GM15510 (cell line): ENCODE results near the gene FECH.

Source experiments
- POLR2A ChIP-seq: IDR thresholded peaks from 3 replicates; pipeline ENCODE4 v1.6.1; 2011; ENCODE audit warnings: borderline replicate concordance; ENCODE audit not compliant: insufficient read length; ENCODE audit errors: extremely low read depth

FECH gene

DNA sequence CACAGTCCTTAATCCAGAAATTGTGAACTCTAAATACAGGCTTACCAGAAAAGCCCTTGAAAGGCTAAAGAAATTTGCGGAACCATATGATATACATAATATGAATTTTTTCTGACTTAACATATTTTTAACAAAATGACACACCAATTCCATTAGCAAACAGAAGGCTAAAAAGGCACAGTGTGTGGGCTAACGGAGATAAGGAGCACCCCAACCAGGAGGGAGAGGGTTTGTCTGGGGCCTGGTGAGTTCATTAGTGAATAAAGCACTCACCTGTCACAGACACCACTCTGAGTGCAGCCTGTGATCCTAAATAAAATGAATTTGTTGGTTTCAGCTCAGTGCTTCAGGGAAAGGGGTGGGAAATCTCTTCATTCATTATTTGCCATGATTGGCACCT is 2.7 kb upstream of the FECH start:
- TF ChIP-seq POLR2A: no peak

DNA sequence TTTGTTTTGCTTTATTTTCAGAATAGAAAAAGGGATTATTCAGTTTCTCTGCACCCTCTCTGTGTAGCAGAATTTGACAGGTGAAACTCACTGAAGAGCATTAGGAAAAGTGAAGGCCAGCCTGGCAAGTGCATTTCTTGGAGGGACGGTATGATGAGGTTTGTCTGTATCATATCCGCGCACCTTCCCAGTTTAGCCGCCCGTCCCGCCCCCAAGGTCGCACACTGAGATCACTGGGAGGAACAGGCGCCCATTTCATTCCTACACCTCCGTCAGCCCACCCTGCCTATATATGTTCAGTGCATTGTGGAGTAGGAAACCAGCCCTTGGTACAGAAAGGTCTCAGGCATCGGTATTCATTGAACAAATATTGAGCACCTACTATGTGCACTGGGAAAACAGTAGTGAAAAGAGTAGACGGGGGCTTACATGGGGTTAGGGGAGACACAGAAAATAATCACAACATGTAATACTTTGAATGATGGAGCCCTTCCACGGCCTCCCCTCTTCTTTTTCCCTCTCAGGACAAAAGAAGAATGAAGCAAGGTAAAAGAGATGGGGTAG is 678 bp upstream of the FECH start:
- TF ChIP-seq POLR2A: no peak

DNA sequence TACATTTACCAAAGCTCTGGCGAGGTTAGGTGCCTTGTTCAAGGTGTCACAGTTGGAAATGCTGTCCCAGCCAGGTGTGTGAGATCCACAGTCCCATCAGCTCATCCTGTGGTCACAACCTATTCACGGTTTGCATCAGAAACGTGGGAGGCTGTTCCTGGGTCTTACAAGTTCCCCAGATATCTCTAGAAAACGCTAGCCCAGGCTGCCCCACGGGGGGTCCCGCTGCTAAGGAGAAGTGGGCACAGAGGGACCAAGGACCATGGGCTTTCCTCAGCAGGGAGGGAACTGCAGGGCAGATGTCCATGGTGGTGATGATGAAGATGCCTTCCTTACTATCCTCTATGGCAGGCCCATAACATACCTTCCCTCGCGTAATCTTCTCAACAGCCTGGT is 649 bp downstream of the FECH start:
- no peak for TF ChIP-seq POLR2A

DNA sequence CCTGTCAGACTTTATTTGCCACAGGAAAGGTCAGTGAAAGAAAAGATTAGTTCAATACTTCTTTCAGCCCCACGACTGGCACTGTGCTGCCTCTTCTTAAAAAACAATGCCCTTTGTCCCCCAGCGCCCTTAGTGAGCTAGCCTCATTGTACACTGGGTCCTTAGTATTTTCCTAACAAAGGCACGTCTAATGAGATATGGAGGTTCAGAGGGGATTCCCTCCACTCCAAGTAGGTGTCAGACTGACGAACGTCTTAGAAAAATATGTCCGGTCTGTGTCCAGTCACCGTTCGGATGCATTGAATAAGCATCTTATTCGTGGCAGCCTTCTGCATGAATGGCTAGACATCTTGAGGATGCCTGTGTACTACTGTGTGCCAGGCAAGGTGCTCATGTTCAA is 1.1 kb downstream of the FECH start:
- no peak for TF ChIP-seq POLR2A

DNA sequence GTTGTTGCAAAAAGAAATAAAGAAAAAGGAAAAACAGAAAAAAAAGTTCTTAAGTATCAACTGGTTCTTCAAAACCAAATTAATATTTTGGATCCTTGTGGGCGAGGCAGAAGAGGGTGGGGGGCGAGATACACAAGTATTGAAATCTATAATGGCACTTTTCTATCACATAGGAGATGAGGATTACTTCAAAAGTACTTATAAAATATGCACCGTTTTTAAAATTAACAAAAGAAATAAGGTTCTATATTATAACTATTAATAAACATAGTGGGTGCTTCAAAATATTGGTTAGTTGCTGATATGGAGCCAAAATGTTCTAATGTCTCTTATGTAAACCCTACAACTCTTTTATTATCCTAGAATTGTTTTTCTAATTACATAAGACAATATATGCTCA is 2.1 kb downstream of the FECH start:
- TF ChIP-seq POLR2A: no peak

DNA sequence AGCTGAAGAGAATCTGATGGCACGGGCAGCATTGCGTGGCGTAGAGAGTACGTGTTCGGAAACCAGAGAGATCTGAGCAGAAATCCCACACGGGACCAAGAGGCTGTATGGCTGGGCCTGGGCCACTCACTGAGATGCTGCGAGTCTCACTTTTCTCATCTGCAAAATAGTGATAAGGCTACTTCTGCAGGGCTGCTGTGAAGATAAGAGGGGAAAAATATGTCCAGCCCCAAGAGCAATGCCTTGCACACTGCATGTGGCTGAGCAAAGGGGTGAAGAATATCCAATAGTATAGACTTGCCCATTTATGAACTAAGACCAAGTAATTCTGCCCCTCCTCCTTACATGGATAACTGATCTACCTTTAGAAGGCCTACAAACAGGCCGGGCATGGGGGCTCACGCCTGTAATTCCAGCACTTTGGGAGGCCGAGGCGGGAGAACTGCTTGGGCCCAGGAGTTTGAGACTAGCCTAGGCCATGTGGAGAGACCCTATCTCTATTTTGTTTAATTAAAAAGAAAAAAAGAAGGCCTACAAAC is 3.1 kb downstream of the FECH start:
- no peak for TF ChIP-seq POLR2A

DNA sequence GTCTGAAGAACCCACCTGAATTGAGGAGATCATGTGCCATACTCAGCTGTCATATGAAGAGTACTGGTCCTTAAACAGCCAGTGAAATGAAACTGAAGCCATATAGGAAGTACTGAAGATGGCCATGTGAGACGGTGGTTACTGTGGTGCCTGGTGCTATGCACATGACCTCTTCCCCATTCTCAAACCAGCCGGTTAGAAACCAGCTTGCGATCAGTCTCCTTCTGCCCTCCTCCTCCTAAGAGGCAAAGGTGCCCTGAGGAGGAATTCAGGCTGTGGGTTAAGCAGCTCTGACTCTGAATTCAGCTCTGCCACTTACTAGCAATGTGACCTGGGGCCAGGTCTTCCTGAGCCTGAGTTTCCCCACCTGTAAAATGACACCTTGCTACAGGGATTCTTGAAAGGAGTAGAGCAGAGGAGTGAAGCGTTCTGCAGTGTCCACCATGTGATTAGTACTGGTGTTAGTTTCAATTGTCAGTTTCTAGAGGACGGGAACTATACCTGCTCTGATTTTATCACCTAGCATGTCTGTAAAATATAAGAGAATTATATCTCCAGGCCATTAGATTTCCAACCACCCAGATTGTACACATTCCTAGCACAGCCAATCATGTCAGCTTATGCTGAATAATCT is 5.1 kb downstream of the FECH start:
- TF ChIP-seq POLR2A: no peak

DNA sequence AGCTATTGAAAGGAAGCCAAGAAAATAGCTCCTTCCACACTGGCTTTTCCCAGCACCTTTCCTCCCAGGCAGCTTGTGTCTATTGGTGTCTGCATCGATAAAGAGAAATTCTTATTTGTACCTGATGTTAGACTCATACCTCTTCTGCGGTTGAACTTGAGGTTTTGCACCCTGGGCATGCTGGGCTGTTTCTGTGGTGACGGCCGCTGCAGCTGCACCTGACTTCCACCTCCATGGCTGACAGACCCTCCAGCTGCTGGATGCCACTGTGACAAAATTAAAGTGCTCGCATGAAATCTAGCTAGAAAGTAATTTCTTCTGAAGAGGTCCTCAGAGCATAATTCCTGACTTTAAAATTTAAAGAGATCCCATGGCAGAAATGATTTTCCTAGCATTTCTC is 6.6 kb downstream of the FECH start:
- no peak for TF ChIP-seq POLR2A

DNA sequence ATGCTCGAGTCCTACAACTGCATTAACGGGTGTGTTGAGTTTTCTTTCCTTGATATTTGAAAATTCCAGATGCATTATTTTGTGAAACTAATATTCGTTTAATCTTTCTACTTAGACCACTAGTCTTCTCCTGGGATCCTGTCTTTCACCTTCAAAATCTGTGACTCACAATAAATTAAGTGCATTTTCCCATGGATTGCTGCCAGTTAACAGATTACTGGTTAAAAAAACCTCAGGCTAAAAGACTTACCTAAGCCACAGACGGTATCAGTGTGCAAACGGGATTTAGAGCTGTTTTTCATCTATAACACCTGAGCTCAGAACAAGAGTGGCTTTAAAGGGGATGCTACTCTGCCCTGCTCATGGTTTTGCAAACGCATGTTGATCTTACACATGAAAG is 10.2 kb downstream of the FECH start:
- TF ChIP-seq POLR2A: no peak

DNA sequence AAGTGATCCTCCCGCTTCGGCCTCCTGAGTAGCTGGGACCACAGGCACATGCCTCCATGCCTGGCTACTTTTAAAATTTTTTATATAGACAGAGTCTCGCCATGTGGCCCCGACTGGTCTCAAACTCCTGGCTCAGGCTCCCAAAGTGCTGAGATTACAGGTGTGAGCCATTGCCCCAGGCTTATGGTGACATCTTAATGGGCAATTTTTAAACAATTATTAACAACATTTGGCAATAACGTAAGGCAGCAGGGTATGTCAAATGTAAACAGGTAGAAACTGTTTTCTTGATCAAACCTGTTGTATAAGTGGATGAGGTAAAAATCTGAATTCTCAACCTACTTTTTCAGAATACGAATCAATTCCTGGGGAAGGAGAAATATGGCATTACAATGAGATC is 11.0 kb downstream of the FECH start:
- no peak for TF ChIP-seq POLR2A

DNA sequence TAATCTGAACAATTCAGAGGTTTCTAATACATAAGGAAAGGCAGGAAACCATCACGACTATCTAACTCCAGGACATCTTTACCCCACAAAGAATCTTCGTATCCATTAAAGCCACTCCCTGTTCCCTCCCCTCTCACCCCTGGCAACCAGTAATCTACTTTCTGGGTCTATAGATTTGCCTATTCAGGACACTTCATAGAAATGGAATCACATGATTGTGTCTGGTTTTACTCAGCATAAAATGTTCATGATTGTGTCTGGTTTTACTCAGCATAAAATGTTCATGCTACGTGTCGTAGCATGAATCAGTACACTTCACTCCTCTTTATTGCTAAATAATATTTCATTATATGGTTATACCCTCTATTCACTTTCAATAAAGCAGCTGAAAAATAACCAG is 11.6 kb downstream of the FECH start:
- TF ChIP-seq POLR2A: no peak

DNA sequence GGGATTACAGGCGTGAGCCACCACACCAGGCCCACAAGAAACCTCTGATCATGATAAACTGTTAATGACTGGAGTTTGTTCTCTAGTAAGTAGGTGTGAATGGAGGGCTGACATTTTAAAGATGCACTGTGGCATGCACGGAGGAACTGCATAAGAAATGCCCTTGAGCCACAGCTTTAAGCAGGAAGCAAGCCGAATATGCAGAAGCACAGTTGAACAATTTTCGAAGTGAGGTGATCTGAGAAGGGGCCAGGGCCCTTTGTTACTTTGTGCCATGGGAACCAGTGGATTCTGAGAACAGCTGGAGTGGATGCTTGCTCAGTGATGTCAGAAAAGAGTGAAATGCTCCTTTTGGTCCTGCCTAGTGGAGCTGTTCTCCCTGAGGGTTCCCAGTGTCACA is 16.3 kb downstream of the FECH start:
- TF ChIP-seq POLR2A: no peak

DNA sequence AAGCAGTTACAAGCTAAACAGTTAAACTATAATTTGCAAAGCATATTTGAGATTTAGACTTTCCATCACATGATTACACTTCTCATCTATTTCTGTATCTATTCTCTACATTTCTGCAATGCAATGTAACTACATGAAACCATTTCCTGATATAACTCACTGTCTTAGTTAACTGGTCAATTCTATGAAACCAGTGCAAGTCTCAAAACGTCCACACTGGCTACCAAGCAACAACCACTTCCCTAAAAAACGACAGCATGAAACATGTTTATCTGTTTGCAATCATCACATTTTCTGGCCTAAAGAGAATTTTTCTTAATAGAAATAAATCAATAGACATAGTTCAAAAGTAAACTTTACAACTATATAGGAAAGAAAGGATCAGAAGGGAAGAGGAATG is 17.4 kb downstream of the FECH start:
- TF ChIP-seq POLR2A: no peak

DNA sequence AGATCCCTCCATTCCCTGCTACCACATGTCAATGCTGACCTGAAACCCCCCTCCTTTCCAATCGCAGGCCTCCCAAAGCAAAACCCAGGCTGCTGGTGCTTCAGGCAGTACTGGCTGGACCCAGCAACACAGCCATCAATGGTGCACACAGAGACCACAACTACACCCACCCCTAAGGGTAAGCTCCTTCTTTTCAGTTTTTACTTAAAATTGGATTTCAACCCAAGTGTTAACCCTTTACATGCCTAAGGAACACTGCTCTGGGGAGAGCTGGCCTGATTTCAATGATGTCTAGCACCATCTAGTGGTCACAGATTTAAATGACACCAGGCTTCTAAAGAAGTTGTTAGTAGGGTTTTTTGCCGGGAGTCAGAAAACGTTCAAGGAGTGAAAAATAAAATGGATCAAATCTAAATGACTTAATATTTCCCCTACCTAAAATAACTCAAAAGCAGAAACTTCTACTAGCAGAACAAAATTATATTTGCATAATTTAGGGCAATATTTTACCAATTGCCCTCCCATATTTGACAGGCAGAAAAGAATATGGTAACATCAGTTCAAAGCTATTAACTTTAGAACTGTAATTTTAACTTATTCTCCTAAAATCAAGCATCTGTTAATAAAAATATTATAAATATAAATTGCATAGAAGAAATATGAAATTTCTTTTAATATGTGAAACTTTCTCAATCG is 24.6 kb downstream of the FECH start:
- no peak for TF ChIP-seq POLR2A

DNA sequence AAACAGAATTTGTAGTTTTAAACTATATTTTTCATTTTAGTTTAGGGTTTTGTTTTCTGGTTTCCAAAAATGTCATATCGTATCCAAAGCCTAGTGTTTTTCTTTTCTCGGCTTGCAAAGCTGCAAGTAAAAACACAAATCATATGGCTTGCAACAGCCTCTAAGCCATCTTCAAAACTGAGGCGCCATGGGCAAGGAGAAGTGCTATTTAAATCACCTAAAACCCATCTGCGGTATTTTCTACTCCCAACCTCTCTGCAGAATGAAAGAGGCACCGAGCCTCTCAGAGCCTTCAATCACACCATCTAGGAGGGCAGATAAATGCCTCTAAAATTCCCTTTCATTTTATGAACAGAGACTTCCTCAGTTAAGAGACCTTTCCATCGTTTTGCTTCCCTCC is 25.2 kb downstream of the FECH start:
- no peak for TF ChIP-seq POLR2A

DNA sequence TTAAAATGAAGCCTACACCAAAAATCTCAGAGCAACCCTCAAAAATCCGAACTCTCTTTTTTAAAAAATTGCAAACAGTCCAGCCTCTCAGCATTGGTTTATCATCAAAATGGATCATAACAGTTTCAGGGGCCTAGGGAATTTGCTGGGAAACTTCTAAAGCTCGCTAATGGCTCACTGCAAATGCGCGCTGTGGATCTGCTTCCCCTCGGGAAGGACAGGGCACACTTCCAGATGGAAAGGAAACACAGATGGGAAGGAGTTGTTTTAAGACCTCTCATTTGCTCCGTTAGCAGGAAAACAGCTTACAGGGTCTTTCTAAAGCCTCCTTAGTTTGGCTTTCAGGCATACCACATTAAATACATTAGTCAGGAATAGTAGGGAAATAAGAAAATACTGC is 27.2 kb downstream of the FECH start:
- TF ChIP-seq POLR2A: no peak

DNA sequence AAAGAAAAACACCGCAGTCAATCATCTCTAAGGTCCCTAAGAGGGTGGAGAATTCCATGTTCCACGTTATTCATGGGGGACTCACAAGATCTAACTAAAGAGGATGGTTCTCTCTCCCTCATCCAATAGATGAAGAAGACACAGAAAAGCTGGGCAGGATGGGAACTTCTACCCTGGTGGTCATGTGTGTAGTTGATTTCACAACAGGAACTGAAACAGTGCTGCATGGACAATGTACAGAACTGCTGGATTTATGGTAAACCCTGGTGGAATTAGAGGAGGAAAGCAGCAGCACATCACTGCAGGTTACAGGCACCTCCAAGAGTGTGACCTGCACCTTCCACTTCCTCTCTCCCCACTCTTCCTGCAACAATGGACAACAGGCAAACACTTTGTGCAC is 31.4 kb downstream of the FECH start:
- TF ChIP-seq POLR2A: no peak

DNA sequence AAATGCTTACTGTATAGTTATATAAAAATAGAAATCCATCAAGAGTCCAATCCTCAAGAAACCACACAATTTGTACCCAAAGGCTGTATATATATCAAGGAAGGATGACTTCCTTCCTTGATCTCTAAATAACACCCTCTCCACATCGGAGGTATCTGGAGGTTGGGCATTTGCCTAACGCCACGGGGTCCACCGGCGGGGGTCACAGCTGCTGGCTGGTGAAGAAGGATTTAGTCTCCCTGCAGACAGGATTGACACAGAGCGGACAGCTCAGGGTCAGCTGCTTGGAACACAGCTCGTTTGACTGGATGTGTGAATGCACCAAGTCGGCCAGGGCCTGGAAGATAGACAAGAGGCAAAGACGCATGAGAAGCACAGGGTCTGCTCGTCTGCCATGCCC is 36.0 kb downstream of the FECH start:
- no peak for TF ChIP-seq POLR2A
